Lower lobe of right lung (tissue), 2 donors: Measurements from ENCODE around the gene TRIM64C. TPM values are rescaled to one million over a fixed set of nuclear protein-coding genes. Genes with fewer than 3 reads are reported as not detected.
"Not testable (repeated sequence)": the region's sequence is repeated elsewhere in the genome, so short reads cannot be mapped to it uniquely, and the experiment has no call there.

Experiments
- ATAC-seq, 2 donors: fragments of 200-7000 bp; cut with Tn5 transposase; one replicate each; pipeline ENCODE4 v1.9.1; 2020 to 2022; ENCODE audit warnings: mild to moderate bottlenecking in 2 of 2, moderate library complexity in 2 of 2
- DNase-seq: peaks from one replicate; pipeline ENCODE4 v3.0.0-alpha.2; 2020
- H3K27ac ChIP-seq: fragments of 200-600 bp; one replicate; pipeline ENCODE4 v1.8.0; 2022
- H3K27me3 ChIP-seq: fragments of 200-600 bp; one replicate; pipeline ENCODE4 v1.8.0; 2022; ENCODE audit warnings: low read depth
- H3K36me3 ChIP-seq: fragments of 200-600 bp; one replicate; pipeline ENCODE4 v1.8.0; 2022; ENCODE audit warnings: mild to moderate bottlenecking
- H3K4me1 ChIP-seq: fragments of 200-600 bp; one replicate; pipeline ENCODE4 v1.8.0; 2022
- H3K4me3 ChIP-seq: fragments of 200-600 bp; one replicate; pipeline ENCODE4 v1.8.0; 2022; ENCODE audit warnings: mild to moderate bottlenecking
- H3K9me3 ChIP-seq: fragments of 200-600 bp; one replicate; pipeline ENCODE4 v1.8.0; 2022
- intact Hi-C: fragments of 100-400 bp; cut with DNase I; formaldehyde crosslinking; loops from one replicate; pipeline ENCODE4 v1.11.0; 2022
- long read RNA-seq: library from polyadenylated mRNA; unstranded; transcript quantifications from one replicate; pipeline ENCODE4 v2.0.0, GENCODE V29; 2021
- total RNA-seq: library from RNA; stranded (reverse); fragmentation: NEBNext Ultra II Directional; extraction: Animal tissue kit (Norgen Biotek cat#: 25700); gene quantifications from one replicate; pipeline ENCODE4 v1.2.1, GENCODE V29; 2021
- donor health status: DM: no; HTN: yes; CAD: no; lungs with severe emphysema.

The TRIM64C gene, protein sequence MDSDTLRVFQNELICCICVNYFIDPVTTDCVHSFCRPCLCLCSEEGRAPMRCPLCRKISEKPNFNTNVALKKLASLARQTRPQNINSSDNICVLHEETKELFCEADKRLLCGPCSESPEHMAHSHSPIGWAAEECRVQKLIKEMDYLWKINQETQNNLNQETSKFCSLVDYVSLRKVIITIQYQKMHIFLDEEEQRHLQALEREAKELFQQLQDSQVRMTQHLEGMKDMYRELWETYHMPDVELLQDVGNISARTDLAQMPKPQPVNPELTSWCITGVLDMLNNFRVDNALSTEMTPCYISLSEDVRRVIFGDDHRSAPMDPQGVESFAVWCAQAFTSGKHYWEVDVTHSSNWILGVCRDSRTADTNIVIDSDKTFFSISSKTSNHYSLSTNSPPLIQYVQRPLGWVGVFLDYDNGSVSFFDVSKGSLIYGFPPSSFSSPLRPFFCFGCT
- not detected for total RNA-seq
- long read RNA-seq: 0 reads

DNA sequence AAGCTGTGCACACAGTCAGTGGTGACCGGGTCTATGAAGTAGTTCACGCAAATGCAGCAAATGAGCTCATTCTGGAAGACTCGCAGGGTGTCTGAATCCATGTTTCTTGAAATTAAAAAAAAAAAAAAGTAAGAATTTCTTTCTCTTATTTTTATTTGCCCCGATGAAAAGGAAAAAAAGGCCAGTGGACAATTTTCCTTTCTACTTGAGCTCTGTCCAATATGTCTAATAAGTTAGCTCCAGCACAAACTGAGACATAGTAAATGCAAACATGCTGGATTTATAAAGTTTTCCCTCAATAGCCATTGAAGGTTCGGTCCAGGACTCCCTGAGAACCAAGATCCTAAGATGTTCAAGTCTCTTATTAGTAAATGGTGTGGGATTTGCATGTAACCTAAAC lies at the start of gene TRIM64C:
TSS of gene TRIM64C (minus strand) at position 101 of the 400 bp plus-strand sequence. CDS start at position 101, 0 bp downstream.
- H3K4me1 ChIP-seq, H3K9me3 ChIP-seq, intact Hi-C loops, DNase-seq, ATAC-seq, H3K4me3 ChIP-seq, H3K36me3 ChIP-seq, H3K27me3 ChIP-seq, H3K27ac ChIP-seq: not testable (repeated sequence)

- H3K27ac ChIP-seq, H3K4me3 ChIP-seq, H3K9me3 ChIP-seq, DNase-seq, H3K4me1 ChIP-seq, H3K36me3 ChIP-seq, intact Hi-C loops, H3K27me3 ChIP-seq: not testable (repeated sequence)
- ATAC-seq: peak in 1 of 2 donors; percentile 23
Observed at GRCh38 chr11:49102356-49102755, 43.4 kb upstream of the TRIM64C start.

DNA sequence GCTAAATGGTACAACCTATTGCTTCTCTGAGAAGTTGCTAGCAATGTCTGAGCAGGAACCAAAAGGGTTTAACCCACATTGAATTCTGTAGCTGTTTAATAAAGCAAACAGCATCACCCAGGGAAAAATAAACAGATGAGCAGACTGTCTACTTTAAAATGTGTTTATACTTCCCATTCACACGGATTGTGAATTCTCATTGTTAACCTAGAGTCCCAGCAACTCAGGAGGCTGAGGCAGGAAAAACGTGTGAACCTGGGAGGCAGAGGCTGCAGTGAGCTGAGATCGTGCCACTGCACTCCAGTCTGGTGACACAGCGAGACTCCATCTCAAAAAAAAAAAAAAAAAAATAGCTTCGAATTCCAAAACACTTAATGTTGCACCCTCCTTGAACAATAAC lies 11.0 kb upstream of the TRIM64C start:
- DNase-seq, ATAC-seq, intact Hi-C loops, H3K27me3 ChIP-seq, H3K36me3 ChIP-seq, H3K4me3 ChIP-seq, H3K9me3 ChIP-seq, H3K27ac ChIP-seq, H3K4me1 ChIP-seq: not testable (repeated sequence)

GRCh38 chr11:49049821-49050220 lies 9.1 kb downstream of the TRIM64C start:
- H3K36me3 ChIP-seq, H3K27ac ChIP-seq, H3K4me1 ChIP-seq, H3K4me3 ChIP-seq, H3K27me3 ChIP-seq, DNase-seq, intact Hi-C loops, ATAC-seq, H3K9me3 ChIP-seq: not testable (repeated sequence)

- DNase-seq, H3K27ac ChIP-seq, H3K9me3 ChIP-seq, H3K4me1 ChIP-seq, intact Hi-C loops, H3K4me3 ChIP-seq, H3K36me3 ChIP-seq, ATAC-seq, H3K27me3 ChIP-seq: not testable (repeated sequence)
Observed at GRCh38 chr11:49048229-49048628, 10.7 kb downstream of the TRIM64C start.

GRCh38 chr11:49028523-49028922 lies 30.4 kb downstream of the TRIM64C start, which contains the start of gene TRIM49B:
Gene TRIM49B (plus strand): TSS chr11:49028823. CDS start chr11:49031600, 2,777 bp downstream.
- H3K4me1 ChIP-seq, DNase-seq, H3K36me3 ChIP-seq, H3K27me3 ChIP-seq, H3K9me3 ChIP-seq, ATAC-seq, H3K27ac ChIP-seq, H3K4me3 ChIP-seq, intact Hi-C loops: not testable (repeated sequence)

Other genes starting within 250 kb of the TRIM64C start
- gene TRIM51G, start 75.2 kb downstream of the TRIM64C start, total RNA-seq: not detected
- not detected for gene TRIM49B, start 30.3 kb downstream of the TRIM64C start, total RNA-seq
- 2.4 TPM for gene FOLH1, start 149.5 kb upstream of the TRIM64C start, total RNA-seq